Measurements from ENCODE around the gene DSP.

Gene DSP

DNA sequence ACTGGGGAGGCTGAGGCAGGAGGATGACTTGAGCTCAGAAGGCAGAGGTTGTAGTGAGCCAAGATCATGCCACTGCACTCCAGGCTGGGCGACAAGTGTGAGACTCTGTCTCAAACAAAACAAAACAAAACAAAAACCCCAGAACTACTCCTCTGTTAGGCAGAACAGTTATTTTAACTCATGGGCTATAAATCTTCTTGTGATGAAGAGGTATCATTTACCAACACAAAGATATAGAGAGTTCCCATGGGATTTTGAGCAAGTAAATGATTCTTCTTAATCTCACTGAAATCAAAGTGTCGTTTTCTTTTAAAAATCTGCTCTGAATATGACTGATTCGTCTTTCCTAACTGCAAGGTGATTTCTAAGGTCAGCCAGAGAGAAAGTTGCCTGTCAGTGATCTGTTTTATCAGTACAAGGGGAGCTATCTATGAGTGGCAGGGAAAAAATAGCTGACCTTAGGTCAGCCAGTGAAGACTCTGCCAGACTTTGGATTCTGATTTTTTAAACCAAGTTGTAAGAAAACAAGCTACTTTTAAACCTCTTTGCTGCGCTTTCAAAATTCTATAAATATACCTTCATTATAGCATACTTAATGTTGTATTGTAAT lies 3.8 kb upstream of the DSP start:
- DNase-seq (ENCODE audit: insufficient read length, low spot score), result no peak
- FAIRE-seq, result no peak

DNA sequence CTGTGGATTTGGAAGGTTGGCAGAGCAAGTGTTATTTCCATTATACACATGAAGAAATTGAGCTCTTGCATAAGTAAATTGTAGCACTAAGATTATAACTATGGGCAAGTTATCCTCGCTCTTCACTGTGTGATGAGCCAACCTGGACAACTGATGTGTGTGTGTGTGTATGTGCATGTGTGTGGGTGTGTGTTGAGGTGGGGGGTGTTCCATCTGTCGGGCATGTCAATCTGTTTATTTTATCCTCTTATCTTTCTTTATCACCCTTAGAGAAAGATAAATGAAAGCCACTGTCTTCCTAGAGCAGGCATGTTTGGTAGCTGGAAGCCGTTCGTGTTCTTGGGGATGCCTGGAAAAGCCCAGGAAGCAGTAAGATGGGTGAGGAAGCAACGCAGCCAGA lies 3.0 kb upstream of the DSP start:
- FAIRE-seq, result no peak
- DNase-seq (ENCODE audit: insufficient read length, low spot score), result no peak

DNA sequence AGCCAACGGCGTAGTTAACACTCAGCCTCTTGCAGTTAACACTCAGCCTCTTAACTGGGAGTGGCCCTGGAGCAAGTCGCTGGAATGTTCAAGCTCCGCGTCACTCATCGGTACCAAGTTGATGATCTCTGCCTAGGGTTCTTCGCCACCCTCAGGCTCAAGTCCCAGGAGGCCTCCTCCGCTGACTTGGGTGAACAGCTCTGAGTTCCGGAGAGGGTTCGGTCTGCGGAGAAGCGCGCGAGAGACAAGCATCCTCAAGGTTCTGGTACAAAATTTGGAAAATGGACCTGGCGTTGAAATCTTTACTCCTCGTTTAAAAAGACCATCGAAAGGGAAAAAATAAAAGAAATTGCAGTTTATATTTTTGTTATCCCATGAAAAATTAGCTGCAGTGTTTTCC lies 876 bp upstream of the DSP start:
- DNase-seq (ENCODE audit: insufficient read length, low spot score) (no peak), FAIRE-seq (no peak)

DNA sequence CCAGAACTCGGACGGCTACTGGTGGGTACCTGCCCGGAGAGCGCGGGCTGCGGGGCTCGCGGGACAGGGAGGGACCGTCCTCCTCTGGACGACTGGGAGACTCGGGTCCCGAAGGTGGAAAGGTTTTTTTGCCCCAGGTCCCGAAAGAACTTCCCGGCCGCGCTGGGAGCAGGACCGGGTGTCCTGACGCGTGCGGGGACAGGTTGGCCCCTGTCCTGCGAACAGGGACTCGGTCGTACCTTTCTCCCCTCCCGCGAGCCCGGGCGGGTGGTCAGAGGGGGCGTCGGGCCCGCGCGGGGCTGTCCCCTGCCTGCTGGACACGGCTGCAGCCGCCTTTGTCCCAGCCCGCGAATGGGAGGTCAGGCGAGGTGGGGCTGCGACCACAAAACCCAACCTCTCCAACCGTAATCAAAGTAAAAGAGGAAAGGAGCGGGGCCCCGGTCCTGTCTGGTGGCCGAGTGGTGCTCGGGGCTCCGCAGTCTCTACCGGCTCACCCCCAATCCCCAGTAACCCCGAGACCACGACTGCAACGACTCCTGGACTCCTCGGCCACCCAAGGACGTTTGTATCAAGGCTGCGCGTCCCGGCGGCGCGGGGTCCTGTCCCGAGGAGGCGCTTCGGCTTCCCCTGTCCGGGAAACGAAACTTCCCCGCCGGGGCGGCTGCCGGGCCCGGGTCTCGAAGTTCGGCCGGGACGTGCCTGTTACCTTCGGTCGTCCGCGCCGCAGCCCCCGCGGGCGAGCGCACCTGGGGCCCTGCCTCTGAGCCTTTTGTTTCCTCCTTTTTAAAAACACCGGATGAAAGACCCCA lies 798 bp downstream of the DSP start:
- FAIRE-seq (no peak), DNase-seq (ENCODE audit: insufficient read length, low spot score) (peak; percentile 22)

GRCh38 chr6:7542874-7543624 lies 1.6 kb downstream of the DSP start:
- no peak for FAIRE-seq
- DNase-seq (ENCODE audit: insufficient read length, low spot score), result no peak

DNA sequence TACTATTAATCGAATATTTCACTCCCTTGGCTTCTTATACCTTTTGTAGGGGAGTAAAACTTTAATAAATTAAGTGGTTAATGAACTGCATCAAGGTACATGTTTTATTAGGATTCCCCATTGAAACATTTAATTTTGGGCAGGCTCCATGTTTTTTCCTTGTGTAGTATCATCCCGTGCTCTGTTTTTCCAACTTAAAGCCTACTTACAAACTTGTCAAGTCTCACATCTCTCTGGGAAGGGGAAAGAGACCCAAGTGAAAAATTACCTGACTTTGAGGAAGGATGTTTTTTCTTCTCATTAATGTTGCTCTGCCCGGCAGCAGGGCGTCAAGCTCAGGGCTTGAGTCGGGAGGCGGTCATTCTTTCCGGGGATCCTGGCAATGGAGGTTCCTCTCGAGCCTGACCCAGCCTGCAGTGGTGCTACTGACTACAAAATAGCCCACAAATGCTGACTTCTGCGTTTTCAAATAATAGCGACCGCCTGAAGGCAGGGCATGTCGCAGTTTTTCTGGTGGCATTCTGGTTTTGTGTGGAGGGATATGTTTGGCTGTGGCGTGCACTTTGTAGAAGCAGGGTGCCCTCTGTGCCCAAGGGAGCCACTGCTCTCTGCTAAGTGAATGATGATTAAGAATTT lies 2.4 kb downstream of the DSP start:
- DNase-seq (ENCODE audit: insufficient read length, low spot score) (no peak), FAIRE-seq (no peak)

- DNase-seq (ENCODE audit: insufficient read length, low spot score), result no peak
- no peak for FAIRE-seq
Measured at GRCh38 chr6:7544597-7544996, 3.1 kb downstream of the DSP start.

- DNase-seq (ENCODE audit: insufficient read length, low spot score), result no peak
Measured at GRCh38 chr6:7545316-7546019, 4.0 kb downstream of the DSP start.

GRCh38 chr6:7546020-7546369 lies 4.5 kb downstream of the DSP start:
- DNase-seq (ENCODE audit: insufficient read length, low spot score) (no peak), FAIRE-seq (no peak)

More at GRCh38 chr6:7545316-7546019, 4.0 kb downstream of the DSP start:
- no peak for FAIRE-seq

DNA sequence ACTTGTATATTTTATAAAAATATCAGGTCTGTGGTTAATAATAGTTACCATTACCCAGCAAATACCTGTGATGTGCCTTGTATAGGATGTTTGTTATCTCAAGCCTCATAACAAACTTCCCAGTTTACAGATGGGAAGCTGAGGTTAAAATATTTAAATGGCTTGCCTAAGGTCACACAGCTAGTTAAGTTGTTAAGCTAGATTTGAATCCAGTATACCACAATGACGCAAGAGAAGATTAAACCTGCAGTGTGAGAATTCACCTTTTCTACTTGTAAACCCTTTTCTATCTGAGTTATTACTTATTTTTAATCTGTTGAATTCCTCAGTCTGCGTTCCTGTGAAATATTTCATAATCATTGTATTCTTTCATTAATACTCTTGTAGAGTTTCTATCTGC lies 4.9 kb downstream of the DSP start:
- no peak for FAIRE-seq
- DNase-seq (ENCODE audit: insufficient read length, low spot score), result no peak

DNA sequence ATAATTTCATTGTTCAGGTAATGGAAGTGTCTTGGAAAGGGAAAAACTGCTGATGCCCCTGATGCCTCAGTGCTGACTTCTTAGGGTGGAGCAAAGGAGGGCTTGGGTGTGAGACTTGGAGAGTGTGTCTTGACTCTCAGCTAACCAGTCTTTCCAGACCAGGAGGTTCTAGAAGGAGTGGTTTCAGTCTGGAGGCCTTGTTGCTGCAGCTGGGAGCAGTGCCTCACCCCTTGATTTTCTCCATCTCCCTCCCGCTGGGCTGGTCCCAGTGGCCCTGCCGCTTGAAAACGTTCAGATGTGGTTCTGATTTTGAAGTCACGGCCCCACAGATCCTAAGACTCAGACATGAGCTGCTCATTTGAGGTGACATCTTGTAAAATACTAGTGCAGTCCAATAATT lies 5.4 kb downstream of the DSP start:
- no peak for FAIRE-seq
- no peak for DNase-seq (ENCODE audit: insufficient read length, low spot score)

DNA sequence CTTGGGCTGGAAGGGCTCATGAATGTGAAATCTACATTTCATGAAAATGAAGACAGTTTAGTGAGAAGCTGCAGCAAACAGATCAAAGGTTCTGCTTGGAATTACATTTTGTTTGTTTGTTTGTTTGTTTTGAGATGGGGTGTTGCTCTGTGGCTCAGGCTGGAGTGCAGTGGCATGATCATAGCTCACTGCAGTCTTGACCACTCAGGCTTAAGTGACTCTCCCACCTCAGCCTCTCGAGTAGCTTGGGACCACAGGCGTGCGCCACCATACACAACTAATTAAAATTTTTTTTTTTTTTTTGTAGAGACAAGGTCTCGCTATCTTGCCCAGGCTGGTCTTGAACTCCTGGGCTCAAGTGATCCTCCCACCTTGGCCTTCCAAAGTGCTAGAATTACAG lies 5.8 kb downstream of the DSP start:
- DNase-seq (ENCODE audit: insufficient read length, low spot score) (no peak), FAIRE-seq (no peak)

DNA sequence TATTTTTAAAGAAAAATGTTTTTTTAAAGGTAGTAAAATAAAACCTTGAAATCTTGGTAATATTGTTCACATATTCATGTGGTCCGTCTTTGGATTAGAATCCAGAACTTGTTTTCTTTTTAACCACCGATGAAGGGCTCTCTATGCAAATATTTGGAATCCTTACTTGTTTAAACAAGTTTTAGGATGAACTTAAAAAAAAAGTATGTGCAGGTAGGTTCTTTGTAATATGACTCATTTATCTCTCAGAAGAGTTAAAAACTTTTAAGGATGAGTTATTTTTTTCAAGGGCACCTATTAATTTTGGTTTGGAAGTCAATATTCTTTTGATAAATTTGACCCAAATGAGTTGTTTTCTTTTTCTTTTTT lies 8.9 kb downstream of the DSP start:
- DNase-seq (ENCODE audit: insufficient read length, low spot score) (no peak), FAIRE-seq (no peak)

DNA sequence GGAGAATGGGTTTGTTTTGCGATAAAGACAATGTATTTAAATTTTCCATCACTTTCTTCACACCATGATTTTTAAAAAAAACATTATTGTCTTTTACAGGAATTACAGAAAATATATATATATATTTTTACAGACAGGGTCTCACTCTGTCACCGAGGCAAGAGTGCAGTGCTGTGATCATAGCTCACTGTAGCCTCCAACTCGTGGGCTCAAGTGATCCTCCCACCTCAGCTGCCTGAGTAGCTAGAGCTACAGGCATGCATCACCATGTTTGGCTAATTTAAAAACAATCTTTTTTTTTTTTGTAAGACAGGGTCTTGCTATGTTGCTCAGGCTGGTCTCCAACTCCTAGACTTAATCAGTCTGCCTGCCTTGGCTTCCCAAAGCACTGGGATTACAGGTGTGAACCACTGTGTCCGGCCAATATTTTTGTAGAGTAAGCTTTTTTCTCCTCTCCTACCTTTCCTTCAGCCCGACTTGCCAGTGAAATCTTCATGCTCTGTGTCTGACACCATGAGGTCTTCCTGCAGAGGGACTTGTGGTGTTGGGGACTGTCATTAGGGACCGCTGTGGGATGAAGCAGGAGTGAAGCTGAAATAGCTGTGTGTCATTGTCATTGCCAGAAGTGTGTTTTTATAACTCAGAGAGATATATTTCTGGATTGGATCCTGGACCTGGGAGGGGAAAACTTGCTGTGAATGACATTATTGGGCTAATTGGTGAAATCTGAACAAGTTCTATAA lies 13.2 kb downstream of the DSP start:
- DNase-seq (ENCODE audit: insufficient read length, low spot score) (no peak), FAIRE-seq (no peak)

GRCh38 chr6:7555671-7556070 lies 14.2 kb downstream of the DSP start:
- FAIRE-seq (no peak), DNase-seq (ENCODE audit: insufficient read length, low spot score) (no peak)

- DNase-seq (ENCODE audit: insufficient read length, low spot score) (no peak), FAIRE-seq (no peak)
Measured at GRCh38 chr6:7556394-7557106, 15.1 kb downstream of the DSP start.

DNA sequence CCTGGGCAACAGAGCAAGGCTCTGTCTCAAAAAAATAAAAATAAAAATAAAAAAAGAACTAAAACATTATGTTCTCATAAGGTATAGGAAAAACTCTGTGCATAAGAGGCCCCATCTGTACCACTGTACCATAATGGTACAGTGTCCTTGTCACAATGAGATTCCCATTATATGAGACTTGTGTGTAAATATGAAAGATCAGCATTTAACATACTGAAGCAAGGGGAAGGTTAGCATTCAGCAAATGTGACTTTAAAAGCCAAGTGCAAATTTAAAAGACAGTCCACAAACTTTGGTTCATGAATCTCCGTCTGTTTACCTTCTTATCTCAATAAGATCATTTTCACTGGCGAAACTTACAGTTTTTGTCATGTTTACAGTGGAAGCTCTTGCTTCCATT lies 16.2 kb downstream of the DSP start:
- DNase-seq (ENCODE audit: insufficient read length, low spot score) (no peak), FAIRE-seq (no peak)

GRCh38 chr6:7558781-7559180 lies 17.3 kb downstream of the DSP start:
- FAIRE-seq, result no peak
- no peak for DNase-seq (ENCODE audit: insufficient read length, low spot score)

DNA sequence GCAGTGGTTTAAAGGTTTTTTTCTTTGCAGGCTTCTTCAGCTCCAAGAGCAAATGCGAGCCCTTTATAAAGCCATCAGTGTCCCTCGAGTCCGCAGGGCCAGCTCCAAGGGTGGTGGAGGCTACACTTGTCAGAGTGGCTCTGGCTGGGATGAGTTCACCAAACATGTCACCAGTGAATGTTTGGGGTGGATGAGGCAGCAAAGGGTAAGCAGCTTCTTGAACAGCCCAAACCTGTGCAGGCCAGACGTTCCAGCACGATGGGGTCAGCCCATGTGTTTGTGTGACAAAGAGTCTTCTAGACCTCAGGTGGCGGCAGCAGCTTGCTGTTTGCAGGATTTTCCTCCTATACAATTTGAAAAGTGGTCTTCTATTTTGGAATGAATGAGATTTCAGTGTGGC lies 17.7 kb downstream of the DSP start:
- DNase-seq (ENCODE audit: insufficient read length, low spot score) (no peak), FAIRE-seq (no peak)
